ENCODE results near the gene ACOT6.

GRCh38 chr14:73640796-73641365 lies 28.6 kb downstream of the ACOT6 start:
- TF ChIP-seq POLR2AphosphoS5 (IDR thresholded peaks at IDR 0.05; ENCODE audit: low read depth, low read length) (no peak), SIN3A (IDR thresholded peaks at IDR 0.05; ENCODE audit: borderline replicate concordance, insufficient read depth, low read depth, low read length) (no peak), TCF7L2 (IDR thresholded peaks at IDR 0.05; ENCODE audit: low read depth, low read length) (no peak)
- TF ChIP-seq, protein P1, sequence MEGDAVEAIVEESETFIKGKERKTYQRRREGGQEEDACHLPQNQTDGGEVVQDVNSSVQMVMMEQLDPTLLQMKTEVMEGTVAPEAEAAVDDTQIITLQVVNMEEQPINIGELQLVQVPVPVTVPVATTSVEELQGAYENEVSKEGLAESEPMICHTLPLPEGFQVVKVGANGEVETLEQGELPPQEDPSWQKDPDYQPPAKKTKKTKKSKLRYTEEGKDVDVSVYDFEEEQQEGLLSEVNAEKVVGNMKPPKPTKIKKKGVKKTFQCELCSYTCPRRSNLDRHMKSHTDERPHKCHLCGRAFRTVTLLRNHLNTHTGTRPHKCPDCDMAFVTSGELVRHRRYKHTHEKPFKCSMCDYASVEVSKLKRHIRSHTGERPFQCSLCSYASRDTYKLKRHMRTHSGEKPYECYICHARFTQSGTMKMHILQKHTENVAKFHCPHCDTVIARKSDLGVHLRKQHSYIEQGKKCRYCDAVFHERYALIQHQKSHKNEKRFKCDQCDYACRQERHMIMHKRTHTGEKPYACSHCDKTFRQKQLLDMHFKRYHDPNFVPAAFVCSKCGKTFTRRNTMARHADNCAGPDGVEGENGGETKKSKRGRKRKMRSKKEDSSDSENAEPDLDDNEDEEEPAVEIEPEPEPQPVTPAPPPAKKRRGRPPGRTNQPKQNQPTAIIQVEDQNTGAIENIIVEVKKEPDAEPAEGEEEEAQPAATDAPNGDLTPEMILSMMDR (IDR thresholded peaks at IDR 0.05), result no peak
- TF ChIP-seq, protein P2, sequence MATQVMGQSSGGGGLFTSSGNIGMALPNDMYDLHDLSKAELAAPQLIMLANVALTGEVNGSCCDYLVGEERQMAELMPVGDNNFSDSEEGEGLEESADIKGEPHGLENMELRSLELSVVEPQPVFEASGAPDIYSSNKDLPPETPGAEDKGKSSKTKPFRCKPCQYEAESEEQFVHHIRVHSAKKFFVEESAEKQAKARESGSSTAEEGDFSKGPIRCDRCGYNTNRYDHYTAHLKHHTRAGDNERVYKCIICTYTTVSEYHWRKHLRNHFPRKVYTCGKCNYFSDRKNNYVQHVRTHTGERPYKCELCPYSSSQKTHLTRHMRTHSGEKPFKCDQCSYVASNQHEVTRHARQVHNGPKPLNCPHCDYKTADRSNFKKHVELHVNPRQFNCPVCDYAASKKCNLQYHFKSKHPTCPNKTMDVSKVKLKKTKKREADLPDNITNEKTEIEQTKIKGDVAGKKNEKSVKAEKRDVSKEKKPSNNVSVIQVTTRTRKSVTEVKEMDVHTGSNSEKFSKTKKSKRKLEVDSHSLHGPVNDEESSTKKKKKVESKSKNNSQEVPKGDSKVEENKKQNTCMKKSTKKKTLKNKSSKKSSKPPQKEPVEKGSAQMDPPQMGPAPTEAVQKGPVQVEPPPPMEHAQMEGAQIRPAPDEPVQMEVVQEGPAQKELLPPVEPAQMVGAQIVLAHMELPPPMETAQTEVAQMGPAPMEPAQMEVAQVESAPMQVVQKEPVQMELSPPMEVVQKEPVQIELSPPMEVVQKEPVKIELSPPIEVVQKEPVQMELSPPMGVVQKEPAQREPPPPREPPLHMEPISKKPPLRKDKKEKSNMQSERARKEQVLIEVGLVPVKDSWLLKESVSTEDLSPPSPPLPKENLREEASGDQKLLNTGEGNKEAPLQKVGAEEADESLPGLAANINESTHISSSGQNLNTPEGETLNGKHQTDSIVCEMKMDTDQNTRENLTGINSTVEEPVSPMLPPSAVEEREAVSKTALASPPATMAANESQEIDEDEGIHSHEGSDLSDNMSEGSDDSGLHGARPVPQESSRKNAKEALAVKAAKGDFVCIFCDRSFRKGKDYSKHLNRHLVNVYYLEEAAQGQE (IDR thresholded peaks at IDR 0.05; ENCODE audit: insufficient read depth in 1 of 2, low read depth in 2 of 2, low read length in 1 of 2), result no peak

All from Panc1 (cell line).